AG04450 (cell line): ENCODE data around the gene NFAT5. TPM values are rescaled to one million over a fixed set of nuclear protein-coding genes. Genes with fewer than 3 reads are reported as not detected.

ENCODE experiments used
- CTCF ChIA-PET: fragments of 300-600, 350-600 bp; formaldehyde crosslinking; extraction: SDS; loops from one replicate; lab custom pipeline; 2022; ENCODE audit warnings: antibody characterized with exemption, inconsistent platforms; lab: Charles Lee
- POLR2A ChIA-PET: fragments of 350-600 bp; formaldehyde crosslinking; extraction: SDS; loops from one replicate; lab custom pipeline; 2021; ENCODE audit warnings: antibody characterized with exemption, inconsistent platforms; lab: Yijun Ruan, JAX
- DNase-seq: peaks from one replicate; pipeline ENCODE4 v3.0.0-alpha.2; 2011; ENCODE audit warnings: low read depth, low spot score
- H3K27ac ChIP-seq: one replicate; pipeline ENCODE4 v1.5.1; 2012; ENCODE audit warnings: low read depth, low read length, control low read depth
- H3K27me3 ChIP-seq: one replicate; pipeline ENCODE4 v1.6.0; 2012; ENCODE audit warnings: low read length; ENCODE audit not compliant: control insufficient read depth, insufficient read depth
- H3K4me3 ChIP-seq: 2 replicates; pipeline ENCODE4 v1.5.1; 2011; ENCODE audit warnings: mild to moderate bottlenecking, low read depth, low read length, control low read depth
- H3K9me3 ChIP-seq: 2 replicates; pipeline ENCODE4 v1.5.1; 2012; ENCODE audit warnings: low read length; ENCODE audit not compliant: control insufficient read depth, insufficient read depth
- CTCF ChIP-seq: IDR thresholded peaks from 2 replicates; pipeline ENCODE4 v1.5.1; 2011; ENCODE audit warnings: low read depth, low read length, control low read depth, inconsistent platforms
- polyA plus RNA-seq: library from polyadenylated mRNA; depleted of rRNA; stranded (reverse); fragments of >200 nt; gene quantifications from 2 replicates; pipeline ENCODE4 v1.2.3, GENCODE V29; 2011

NFAT5 gene
- polyA plus RNA-seq, 1 experiment = 36.9 TPM

- no peaks in the 10 kb centered on the region for H3K9me3 ChIP-seq
- H3K4me3 ChIP-seq = no peak overlapping the region
- DNase-seq = no peak
- H3K27me3 ChIP-seq = no peaks in the 10 kb centered on the region
- POLR2A ChIA-PET = no interaction called here
- no peak overlapping the region for H3K27ac ChIP-seq
- TF ChIP-seq CTCF = no peak
- CTCF ChIA-PET = interaction anchor here (0.7 kb wide), 1 partner anchor 261 kb away, joined by 9 read pairs; no protein-coding TSS in a partner anchor
These were observed 97.1 kb downstream of the NFAT5 start for GRCh38 chr16:69662901-69663300.

GRCh38 chr16:69663846-69664245, 98.1 kb downstream of the NFAT5 start:
- Histone ChIP-seq H3K4me3 (no peak overlapping the region), H3K9me3 (no peaks in the 10 kb centered on the region), H3K27ac (no peak overlapping the region), H3K27me3 (no peaks in the 10 kb centered on the region)
- ChIA-PET POLR2A (no interaction called here), CTCF (interaction anchor here (0.7 kb wide), 1 partner anchor 39 kb away, joined by 5 read pairs; no protein-coding TSS in a partner anchor)
- no peak for TF ChIP-seq CTCF
- DNase-seq = no peak

- no peak for TF ChIP-seq CTCF
- no peak overlapping the region for H3K27ac ChIP-seq
- H3K27me3 ChIP-seq = no peaks in the 10 kb centered on the region
- ChIA-PET POLR2A (no interaction called here), CTCF (interaction anchor here (0.6 to 2.0 kb wide), 2 partner anchors 29 to 84 kb away, joined by 3 to 8 read pairs; partner anchors contain the start of gene NOB1)
- no peaks in the 10 kb centered on the region for H3K9me3 ChIP-seq
- no peak overlapping the region for H3K4me3 ChIP-seq
- no peak for DNase-seq
These were observed 103.8 kb downstream of the NFAT5 start for GRCh38 chr16:69669577-69669976.

GRCh38 chr16:69672315-69672997, 106.7 kb downstream of the NFAT5 start:
- POLR2A ChIA-PET = no interaction called here
- no peak for DNase-seq
- CTCF ChIA-PET = interaction anchor here (0.6 to 1.3 kb wide), 2 partner anchors 274 to 277 kb away, joined by 3 read pairs; no protein-coding TSS in a partner anchor
- H3K9me3 ChIP-seq = no peaks in the 10 kb centered on the region
- no peak for TF ChIP-seq CTCF
- H3K27me3 ChIP-seq = no peaks in the 10 kb centered on the region
- H3K4me3 ChIP-seq = no peak overlapping the region
- H3K27ac ChIP-seq = no peak overlapping the region

GRCh38 chr16:69672998-69673713, 107.4 kb downstream of the NFAT5 start:
- Histone ChIP-seq H3K27ac (no peak overlapping the region), H3K27me3 (no peaks in the 10 kb centered on the region), H3K4me3 (no peak overlapping the region), H3K9me3 (no peaks in the 10 kb centered on the region)
- CTCF ChIA-PET = interaction anchor here (1.0 kb wide), 1 partner anchor 81 kb away, joined by 5 read pairs; the partner anchor contains the start of gene NOB1
- no peak for DNase-seq
- POLR2A ChIA-PET = no interaction called here
- TF ChIP-seq CTCF = no peak
